Subcutaneous abdominal adipose tissue (tissue), 5 donors: ENCODE results near the gene SREBF2.

ENCODE experiments used
- H3K27ac ChIP-seq: one replicate; pipeline ENCODE4 v1.7.0; 2013; ENCODE audit warnings: low read depth, mild to moderate bottlenecking, inconsistent platforms, low read length, moderate library complexity
- H3K27me3 ChIP-seq, 5 donors: one replicate each; pipeline ENCODE4 v1.7.0; 2013; ENCODE audit warnings: low read length in 5 of 5, inconsistent platforms in 1 of 5; ENCODE audit not compliant: control insufficient read depth in 5 of 5, insufficient read depth in 4 of 5
- H3K36me3 ChIP-seq, 5 donors: one replicate each; pipeline ENCODE4 v1.7.0; 2013; ENCODE audit warnings: low read length in 5 of 5; ENCODE audit not compliant: control insufficient read depth in 5 of 5, insufficient read depth in 5 of 5
- H3K4me1 ChIP-seq, 5 donors: one replicate each; pipeline ENCODE4 v1.7.0; 2013; ENCODE audit warnings: low read length in 5 of 5, mild to moderate bottlenecking in 3 of 5, moderate library complexity in 1 of 5; ENCODE audit not compliant: control insufficient read depth in 5 of 5, insufficient read depth in 5 of 5
- H3K4me3 ChIP-seq, 5 donors: one replicate each; pipeline ENCODE4 v1.7.0; 2013; ENCODE audit warnings: low read length in 5 of 5, low read depth in 1 of 5
- H3K9ac ChIP-seq, 5 donors: one replicate each; pipeline ENCODE4 v1.7.0; 2013; ENCODE audit warnings: low read length in 5 of 5, mild to moderate bottlenecking in 4 of 5, moderate library complexity in 3 of 5
- H3K9me3 ChIP-seq, 5 donors: one replicate each; pipeline ENCODE4 v1.7.0; 2013; ENCODE audit warnings: low read length in 5 of 5; ENCODE audit not compliant: control insufficient read depth in 5 of 5
- donor health status: healthy.
- donor health status: healthy.
- donor health status: healthy.
- donor health status: healthy.
- donor health status: healthy.

SREBF2 gene

GRCh38 chr22:41952713-41953112, 119.8 kb downstream of the SREBF2 start:
- no peak overlapping the region for H3K27ac ChIP-seq
- no peak overlapping the region for H3K4me3 ChIP-seq
- no peak overlapping the region for H3K9ac ChIP-seq
- peaks cover 3 to 13% (median 5%) of the 10 kb centered on the region in 5 donors for H3K27me3 ChIP-seq
- peaks cover 0 to 4% (median 3%) of the 10 kb centered on the region in 5 donors for H3K4me1 ChIP-seq
- H3K9me3 ChIP-seq = no peaks in the 10 kb centered on the region
- no peaks in the 10 kb centered on the region for H3K36me3 ChIP-seq
